Endothelial cell (in vitro differentiated cells): ENCODE results near the gene CBFA2T3. TPM values are rescaled to one million over a fixed set of nuclear protein-coding genes. Genes with fewer than 3 reads are reported as not detected.

ENCODE experiments used
- DNase-seq: peaks from one replicate; pipeline ENCODE4 v3.0.0; 2021; ENCODE audit warnings: low spot score
- H3K27ac Mint-ChIP-seq: one replicate; pipeline ENCODE4 v1.8.0; 2021; ENCODE audit warnings: mixed read lengths, inconsistent platforms; ENCODE audit not compliant: unreplicated experiment
- H3K27me3 Mint-ChIP-seq: one replicate; pipeline ENCODE4 v1.8.0; 2021; ENCODE audit warnings: mild to moderate bottlenecking, moderate library complexity, mixed read lengths, inconsistent platforms; ENCODE audit not compliant: unreplicated experiment
- H3K36me3 Mint-ChIP-seq: one replicate; pipeline ENCODE4 v1.8.0; 2021; ENCODE audit warnings: mild to moderate bottlenecking, low read depth, mixed read lengths, inconsistent platforms; ENCODE audit not compliant: unreplicated experiment
- H3K4me1 Mint-ChIP-seq: one replicate; pipeline ENCODE4 v1.8.0; 2021; ENCODE audit warnings: mild to moderate bottlenecking, mixed read lengths, inconsistent platforms; ENCODE audit not compliant: unreplicated experiment
- H3K4me3 Mint-ChIP-seq: one replicate; pipeline ENCODE4 v1.8.0; 2021; ENCODE audit warnings: mild to moderate bottlenecking, mixed read lengths, inconsistent platforms; ENCODE audit not compliant: unreplicated experiment
- H3K9me3 Mint-ChIP-seq: one replicate; pipeline ENCODE4 v1.8.0; 2021; ENCODE audit warnings: mixed read lengths, inconsistent platforms; ENCODE audit not compliant: unreplicated experiment
- total RNA-seq: library from RNA; stranded (reverse); fragmentation: NEBNext Ultra II Directional; extraction: Animal tissue kit (Norgen Biotek cat#: 25700); gene quantifications from one replicate; pipeline ENCODE4 v1.2.1, GENCODE V29; 2021; ENCODE audit not compliant: unreplicated experiment
- TF ChIP-seq, protein P1 (sequence below): fragments of 200-600 bp; sonication (generic); IDR thresholded peaks from one replicate; pipeline ENCODE4 v1.5.0; 2021; ENCODE audit warnings: antibody characterized with exemption; ENCODE audit not compliant: unreplicated experiment

CBFA2T3 gene
- total RNA-seq, 1 donor from 2014 or later, result 1.6 TPM

DNA sequence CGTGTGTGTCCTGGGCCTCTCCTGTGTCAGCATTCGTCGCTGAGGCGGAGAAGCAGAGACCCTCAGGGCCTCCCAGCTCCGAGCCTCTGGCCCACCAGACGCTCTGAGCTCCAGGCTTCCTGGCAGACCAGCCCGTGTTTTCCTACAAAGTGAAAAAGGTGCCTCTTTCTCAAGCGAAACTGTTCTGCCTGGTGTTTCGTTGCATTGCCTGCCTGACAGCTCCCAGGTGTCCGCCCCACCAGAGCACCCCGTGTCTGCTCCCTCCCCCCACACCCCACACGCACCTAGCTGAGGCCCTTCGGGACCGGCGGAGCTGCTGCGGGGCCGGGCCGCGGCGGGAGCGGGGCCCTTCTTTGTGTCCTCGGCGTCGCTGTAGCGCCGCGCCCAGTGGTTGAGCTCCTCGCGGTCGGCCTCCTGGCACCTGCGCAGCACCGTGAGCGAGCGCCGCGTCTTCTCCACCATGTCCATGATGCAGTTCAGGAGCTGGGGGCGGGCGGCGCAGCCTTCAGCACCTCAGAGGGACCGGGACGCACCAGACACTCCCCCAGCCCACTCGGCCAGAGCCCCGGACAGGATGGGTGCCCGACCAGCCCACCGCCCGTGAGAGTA, 95.9 kb downstream of the CBFA2T3 start:
- Mint-ChIP-seq H3K4me3 (no peak overlapping the region), H3K27ac (no peak overlapping the region), H3K9me3 (no peaks in the 10 kb centered on the region), H3K27me3 (peaks cover 2% of the 10 kb centered on the region), H3K4me1 (no peaks in the 10 kb centered on the region), H3K36me3 (no peaks in the 10 kb centered on the region)
- TF ChIP-seq, protein P1, sequence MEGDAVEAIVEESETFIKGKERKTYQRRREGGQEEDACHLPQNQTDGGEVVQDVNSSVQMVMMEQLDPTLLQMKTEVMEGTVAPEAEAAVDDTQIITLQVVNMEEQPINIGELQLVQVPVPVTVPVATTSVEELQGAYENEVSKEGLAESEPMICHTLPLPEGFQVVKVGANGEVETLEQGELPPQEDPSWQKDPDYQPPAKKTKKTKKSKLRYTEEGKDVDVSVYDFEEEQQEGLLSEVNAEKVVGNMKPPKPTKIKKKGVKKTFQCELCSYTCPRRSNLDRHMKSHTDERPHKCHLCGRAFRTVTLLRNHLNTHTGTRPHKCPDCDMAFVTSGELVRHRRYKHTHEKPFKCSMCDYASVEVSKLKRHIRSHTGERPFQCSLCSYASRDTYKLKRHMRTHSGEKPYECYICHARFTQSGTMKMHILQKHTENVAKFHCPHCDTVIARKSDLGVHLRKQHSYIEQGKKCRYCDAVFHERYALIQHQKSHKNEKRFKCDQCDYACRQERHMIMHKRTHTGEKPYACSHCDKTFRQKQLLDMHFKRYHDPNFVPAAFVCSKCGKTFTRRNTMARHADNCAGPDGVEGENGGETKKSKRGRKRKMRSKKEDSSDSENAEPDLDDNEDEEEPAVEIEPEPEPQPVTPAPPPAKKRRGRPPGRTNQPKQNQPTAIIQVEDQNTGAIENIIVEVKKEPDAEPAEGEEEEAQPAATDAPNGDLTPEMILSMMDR, result no peak
- no peak for DNase-seq

GRCh38 chr16:88880226-88881006, 96.6 kb downstream of the CBFA2T3 start:
- no peak overlapping the region for H3K27ac Mint-ChIP-seq
- DNase-seq, result no peak
- no peaks in the 10 kb centered on the region for H3K9me3 Mint-ChIP-seq
- no peaks in the 10 kb centered on the region for H3K36me3 Mint-ChIP-seq
- H3K4me1 Mint-ChIP-seq, result no peaks in the 10 kb centered on the region
- peaks cover 2% of the 10 kb centered on the region for H3K27me3 Mint-ChIP-seq
- H3K4me3 Mint-ChIP-seq, result no peak overlapping the region
- TF ChIP-seq, protein P1, result no peak

DNA sequence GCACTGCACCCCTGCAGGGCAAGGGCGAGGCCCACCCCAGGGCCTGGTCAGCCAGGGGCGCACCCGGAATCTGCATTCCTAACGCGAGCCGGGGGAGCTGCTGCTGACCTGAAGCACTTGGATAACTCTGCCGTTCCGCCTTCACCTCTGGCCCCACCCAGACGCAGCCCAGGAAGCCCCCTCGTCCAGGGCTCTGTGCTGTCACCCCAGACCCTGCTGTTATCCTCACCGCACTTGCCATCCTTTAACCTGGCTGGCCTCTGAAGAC, 97.3 kb downstream of the CBFA2T3 start:
- DNase-seq, result no peak
- Mint-ChIP-seq H3K4me1 (no peaks in the 10 kb centered on the region), H3K27ac (no peak overlapping the region), H3K27me3 (peaks cover 3% of the 10 kb centered on the region), H3K4me3 (no peak overlapping the region), H3K36me3 (no peaks in the 10 kb centered on the region), H3K9me3 (no peaks in the 10 kb centered on the region)
- TF ChIP-seq, protein P1, result no peak

- DNase-seq, result no peak
- TF ChIP-seq, protein P1, result no peak
- H3K36me3 Mint-ChIP-seq, result no peaks in the 10 kb centered on the region
- H3K9me3 Mint-ChIP-seq, result no peaks in the 10 kb centered on the region
- H3K4me1 Mint-ChIP-seq, result no peaks in the 10 kb centered on the region
- peaks cover 3% of the 10 kb centered on the region for H3K27me3 Mint-ChIP-seq
- no peak overlapping the region for H3K27ac Mint-ChIP-seq
- H3K4me3 Mint-ChIP-seq, result no peak overlapping the region
Measured at GRCh38 chr16:88878967-88879787, 97.8 kb downstream of the CBFA2T3 start.
